Measurements from ENCODE around the gene NFATC3.

The NFATC3 gene

DNA sequence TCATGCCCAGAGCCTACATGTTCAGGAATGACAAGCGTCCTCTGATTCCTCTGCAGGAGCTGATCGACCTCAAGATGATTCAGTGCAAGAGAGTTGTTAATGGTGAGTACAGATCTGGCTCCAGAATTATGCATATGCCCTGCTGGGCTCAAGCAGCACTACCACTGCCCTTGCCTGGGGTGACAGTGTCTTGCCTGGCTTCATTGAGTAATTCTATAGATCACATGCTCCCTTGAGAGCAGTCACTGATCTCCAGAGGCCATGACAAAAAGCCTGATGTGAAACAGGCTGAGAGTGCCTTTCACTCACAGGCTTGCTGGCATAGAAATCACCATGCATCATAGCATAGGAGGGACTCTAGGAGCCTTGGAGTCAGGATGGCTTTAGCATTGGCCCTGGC is 35.7 kb upstream of the NFATC3 start:
- no peak overlapping the region for H3K4me3 ChIP-seq (ENCODE audit: low read depth, low read length)
- TF ChIP-seq, protein P1, sequence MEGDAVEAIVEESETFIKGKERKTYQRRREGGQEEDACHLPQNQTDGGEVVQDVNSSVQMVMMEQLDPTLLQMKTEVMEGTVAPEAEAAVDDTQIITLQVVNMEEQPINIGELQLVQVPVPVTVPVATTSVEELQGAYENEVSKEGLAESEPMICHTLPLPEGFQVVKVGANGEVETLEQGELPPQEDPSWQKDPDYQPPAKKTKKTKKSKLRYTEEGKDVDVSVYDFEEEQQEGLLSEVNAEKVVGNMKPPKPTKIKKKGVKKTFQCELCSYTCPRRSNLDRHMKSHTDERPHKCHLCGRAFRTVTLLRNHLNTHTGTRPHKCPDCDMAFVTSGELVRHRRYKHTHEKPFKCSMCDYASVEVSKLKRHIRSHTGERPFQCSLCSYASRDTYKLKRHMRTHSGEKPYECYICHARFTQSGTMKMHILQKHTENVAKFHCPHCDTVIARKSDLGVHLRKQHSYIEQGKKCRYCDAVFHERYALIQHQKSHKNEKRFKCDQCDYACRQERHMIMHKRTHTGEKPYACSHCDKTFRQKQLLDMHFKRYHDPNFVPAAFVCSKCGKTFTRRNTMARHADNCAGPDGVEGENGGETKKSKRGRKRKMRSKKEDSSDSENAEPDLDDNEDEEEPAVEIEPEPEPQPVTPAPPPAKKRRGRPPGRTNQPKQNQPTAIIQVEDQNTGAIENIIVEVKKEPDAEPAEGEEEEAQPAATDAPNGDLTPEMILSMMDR (IDR thresholded peaks at IDR 0.05; ENCODE audit: low read depth, low read length): no peak

DNA sequence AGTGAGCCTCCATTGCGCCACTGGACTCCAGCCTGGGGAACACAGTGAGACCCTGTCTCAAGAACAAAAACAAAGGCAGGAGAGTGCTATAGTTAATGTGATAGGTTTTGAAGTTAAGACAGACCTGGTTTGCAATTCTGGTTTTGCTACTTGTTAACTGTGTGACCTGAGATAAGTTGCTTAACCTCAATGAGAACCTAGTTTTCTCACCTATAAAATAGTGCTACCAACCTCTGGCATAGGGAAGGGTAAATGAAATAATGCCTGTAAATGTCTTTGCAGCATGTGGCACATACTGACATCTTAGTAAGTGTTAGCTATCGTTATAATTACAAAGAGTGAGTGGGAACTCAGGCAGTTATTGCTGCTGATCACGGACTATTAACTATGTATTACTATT is 29.8 kb upstream of the NFATC3 start:
- H3K4me3 ChIP-seq (ENCODE audit: low read depth, low read length): no peak overlapping the region
- TF ChIP-seq, protein P1 (IDR thresholded peaks at IDR 0.05; ENCODE audit: low read depth, low read length): no peak

DNA sequence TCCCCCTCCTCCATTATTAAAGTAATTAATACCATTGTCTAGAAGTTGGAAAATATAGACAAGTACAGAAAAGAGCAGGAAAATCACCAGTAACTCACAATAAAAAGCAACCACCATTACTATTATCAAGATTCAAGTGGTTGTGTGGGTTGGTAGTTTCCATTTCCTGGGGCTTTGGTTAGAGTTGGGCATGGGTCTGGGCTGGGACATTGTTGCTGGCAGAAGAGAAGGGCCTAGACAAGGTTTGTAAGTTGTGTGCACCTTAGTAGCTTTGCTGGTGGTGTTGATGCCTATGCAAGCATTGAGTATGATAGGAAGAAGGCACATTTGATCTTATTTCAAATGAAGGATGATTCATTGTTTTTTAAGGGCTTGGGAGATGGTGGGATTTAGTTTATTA is 25.4 kb upstream of the NFATC3 start:
- no peak overlapping the region for H3K4me3 ChIP-seq (ENCODE audit: low read depth, low read length)
- TF ChIP-seq, protein P1 (IDR thresholded peaks at IDR 0.05; ENCODE audit: low read depth, low read length): no peak

DNA sequence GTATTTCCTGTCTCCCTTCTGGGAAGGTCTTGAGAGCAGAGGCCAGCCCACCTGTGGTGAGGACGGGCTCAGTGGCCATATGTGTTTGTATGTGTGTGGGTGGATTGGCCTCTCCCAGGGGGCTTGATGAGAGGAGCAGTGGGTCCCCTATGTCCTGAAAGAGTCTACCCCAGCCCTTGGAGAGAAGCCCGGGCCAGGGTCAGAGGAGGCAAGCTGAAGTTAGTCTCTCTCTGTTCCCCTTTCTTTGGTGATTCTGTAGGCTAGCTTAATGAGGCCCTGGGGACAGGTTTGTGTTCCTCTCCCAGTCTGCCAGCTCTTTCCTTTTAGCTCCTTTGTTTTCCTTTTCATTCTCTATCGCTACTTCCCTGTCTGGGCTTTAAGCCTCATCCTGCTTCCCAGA is 23.8 kb upstream of the NFATC3 start:
- TF ChIP-seq, protein P1 (IDR thresholded peaks at IDR 0.05; ENCODE audit: low read depth, low read length): no peak
- no peak overlapping the region for H3K4me3 ChIP-seq (ENCODE audit: low read depth, low read length)

DNA sequence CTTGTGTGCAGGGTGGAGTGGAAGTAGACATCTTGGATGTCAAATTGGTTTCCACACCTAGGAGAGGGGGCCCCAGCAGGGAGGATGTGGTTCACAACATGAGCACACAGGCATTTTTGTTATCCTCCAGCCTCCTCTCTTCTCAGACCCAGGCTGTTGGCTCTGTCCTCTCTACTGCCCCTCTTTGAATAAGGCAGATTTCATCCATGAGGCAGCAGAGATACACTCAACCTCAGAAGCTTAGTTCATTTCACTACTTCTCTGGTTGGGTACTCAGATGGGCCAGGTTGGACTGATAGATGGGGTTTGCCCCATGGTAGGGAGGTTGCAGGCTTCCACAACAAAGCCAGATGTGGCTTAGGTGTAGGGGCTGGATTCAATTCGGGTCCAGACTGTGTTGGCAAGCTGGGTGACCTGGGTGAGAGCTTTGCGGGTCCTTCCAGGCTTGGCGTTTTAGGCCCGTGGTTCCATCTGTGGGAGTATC is 22.2 kb upstream of the NFATC3 start:
- no peak overlapping the region for H3K4me3 ChIP-seq (ENCODE audit: low read depth, low read length)
- TF ChIP-seq, protein P1 (IDR thresholded peaks at IDR 0.05; ENCODE audit: low read depth, low read length): no peak

DNA sequence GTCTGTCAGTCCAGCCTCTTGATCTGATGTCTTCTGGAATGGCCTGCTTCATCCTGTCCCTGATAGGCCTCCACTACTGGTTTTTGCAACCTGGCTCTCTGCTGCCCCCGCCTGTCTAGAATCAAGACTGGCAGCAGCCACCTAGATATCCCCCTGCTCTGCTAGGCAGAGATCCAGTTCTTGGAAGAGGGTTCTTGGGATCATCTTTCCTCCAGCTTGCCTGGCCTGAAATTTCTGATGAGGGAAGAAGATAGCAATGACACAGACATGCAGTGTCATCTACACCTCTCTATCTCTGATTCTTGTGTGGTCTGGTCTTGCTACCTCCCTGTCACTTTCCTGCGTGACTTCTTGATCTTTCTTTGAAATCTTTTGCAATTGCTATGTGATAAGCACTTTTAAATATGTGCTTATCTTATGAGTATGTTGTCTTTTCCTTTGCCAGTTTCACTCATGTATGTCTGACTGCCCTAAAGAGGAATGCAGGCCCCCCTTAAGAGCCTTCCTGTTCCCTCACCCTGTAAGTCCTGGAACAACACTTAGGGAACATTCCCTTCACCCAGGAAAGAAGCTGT is 20.3 kb upstream of the NFATC3 start:
- TF ChIP-seq, protein P1 (IDR thresholded peaks at IDR 0.05; ENCODE audit: low read depth, low read length): peak; percentile 71
- no peak overlapping the region for H3K4me3 ChIP-seq (ENCODE audit: low read depth, low read length)

DNA sequence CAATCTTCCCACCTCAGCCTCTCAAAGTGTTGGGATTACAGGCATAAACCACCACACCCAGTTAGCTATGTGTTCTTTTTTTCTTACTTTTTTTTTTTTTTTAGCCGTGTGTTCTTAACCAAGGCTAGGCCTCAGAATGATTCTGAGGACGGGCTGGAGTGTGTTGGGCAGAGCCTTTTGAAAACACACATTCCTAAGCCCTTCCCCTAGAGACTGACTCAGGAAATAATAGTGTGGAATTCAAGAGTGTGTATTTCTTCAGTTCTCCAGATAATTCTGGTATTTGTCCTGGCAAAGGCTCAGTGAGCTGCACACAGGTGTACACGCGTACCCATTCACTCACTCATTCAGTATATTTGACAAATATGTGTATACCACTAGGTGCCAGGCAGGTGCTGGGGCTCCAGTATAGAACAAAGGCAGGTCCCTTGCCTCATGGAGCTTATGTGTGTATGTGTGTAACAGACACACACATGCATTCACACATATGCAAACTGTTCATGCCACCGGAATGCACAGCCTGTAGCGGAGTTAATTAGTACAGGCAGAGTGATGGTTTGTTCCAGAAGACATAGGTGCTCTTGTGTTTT is 19.4 kb upstream of the NFATC3 start:
- TF ChIP-seq, protein P1 (IDR thresholded peaks at IDR 0.05; ENCODE audit: low read depth, low read length): no peak
- H3K4me3 ChIP-seq (ENCODE audit: low read depth, low read length): no peak overlapping the region
